Testis (tissue), 3 donors: Measurements from ENCODE around the gene NCK1. TPM values are rescaled to one million over a fixed set of nuclear protein-coding genes. Genes with fewer than 3 reads are reported as not detected.

Experiments used
- DNase-seq: peaks from one replicate; pipeline ENCODE4 v3.0.0-alpha.2; 2019
- H3K27ac ChIP-seq, 2 donors: fragments of 200-600 bp; sonication (generic); one replicate each; pipeline ENCODE4 v1.5.1; 2019
- H3K27me3 ChIP-seq: fragments of 200-600 bp; sonication (generic); one replicate; pipeline ENCODE4 v1.5.1; 2019
- H3K36me3 ChIP-seq: fragments of 200-600 bp; sonication (generic); one replicate; pipeline ENCODE4 v1.5.1; 2017; ENCODE audit warnings: low read depth; ENCODE audit errors: missing control alignments
- H3K4me1 ChIP-seq: fragments of 200-600 bp; sonication (generic); one replicate; pipeline ENCODE4 v1.5.1; 2019
- H3K4me3 ChIP-seq, 2 donors: fragments of 200-600 bp; sonication (generic); one replicate each; pipeline ENCODE4 v1.5.1; 2017 to 2019
- H3K9me3 ChIP-seq: fragments of 200-600 bp; sonication (generic); one replicate; pipeline ENCODE4 v1.5.1; 2017
- CTCF ChIP-seq, 3 experiments: fragments of 450-650 bp in 2 of 3; fragments of 200-600 bp in 1 of 3; sonication (generic) in 1 of 3; IDR thresholded peaks; one replicate each; pipeline ENCODE4 v1.5.1; 2016 to 2019; ENCODE audit warnings: antibody characterized with exemption in 3 of 3, mild to moderate bottlenecking in 2 of 3, moderate library complexity in 1 of 3
- POLR2A ChIP-seq: fragments of 450-650 bp; IDR thresholded peaks from one replicate; pipeline ENCODE4 v1.6.1; 2017; ENCODE audit warnings: antibody characterized with exemption, mild to moderate bottlenecking, moderate library complexity
- WGBS, 2 donors: methylation state at CpG; one replicate each; pipeline ENCODE4 v1.1.5; 2018; 5-methylcytosine and 5-hydroxymethylcytosine counted together
- intact Hi-C: fragments of 100-400 bp; cut with DNase I; formaldehyde crosslinking; loops from one replicate; pipeline ENCODE4 v1.15.1; 2023; ENCODE audit warnings: low total_unique reads
- polyA plus RNA-seq: library from polyadenylated mRNA; stranded (reverse); fragments of 350-450 nt; fragmentation: Illumina TruSeq; extraction: RNeasy Lipid Tissue Mini Kit (QIAGEN cat#74804); gene quantifications from one replicate; pipeline ENCODE4 v1.2.3, GENCODE V29; 2014; ENCODE audit warnings: low read depth, low replicate concordance; ENCODE audit not compliant: insufficient read depth
- total RNA-seq, 2 donors: library from RNA; depleted of rRNA; stranded (reverse); fragments of >200 nt; gene quantifications; one replicate each; pipeline ENCODE4 v1.2.3, GENCODE V29; 2016

NCK1 gene
- total and polyA plus RNA-seq, 3 donors from 2014 or later: 31.1 to 45.0 (median 42.7) TPM

DNA sequence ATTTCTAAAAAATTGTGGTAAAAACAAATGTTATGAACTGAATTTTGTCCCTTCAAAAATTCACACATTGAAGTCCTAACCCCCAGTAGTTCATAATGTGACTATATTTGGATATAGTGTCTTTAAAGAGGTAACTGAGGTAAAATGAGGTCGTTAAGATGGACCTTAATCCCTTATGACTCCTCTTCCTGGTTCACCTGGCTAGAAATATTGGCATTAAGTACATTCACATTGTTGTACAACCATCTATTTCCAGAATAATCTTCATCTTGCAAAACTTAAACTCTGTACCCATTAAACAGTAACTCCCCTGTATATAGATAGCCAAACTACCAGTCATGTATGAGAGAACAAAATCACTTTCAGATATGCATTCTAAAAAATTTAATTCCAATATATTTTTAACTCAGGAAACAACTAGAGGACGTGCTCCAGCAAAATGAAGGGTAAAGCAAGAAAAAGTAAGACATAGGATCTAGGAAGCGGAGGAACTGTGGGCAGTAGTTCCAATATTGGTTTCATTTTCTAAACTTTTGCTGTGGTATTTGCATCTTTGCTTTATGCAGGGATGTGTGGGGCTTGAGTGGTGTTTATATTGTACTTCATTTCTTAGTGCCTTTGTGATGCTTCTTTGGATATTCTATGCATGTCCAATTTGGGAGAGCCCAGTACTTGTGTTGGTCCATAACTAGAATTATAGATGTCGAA is 59.0 kb downstream of the NCK1 start:
- Histone ChIP-seq H3K9me3 (no peaks in the 10 kb centered on the region), H3K36me3 (no peaks in the 10 kb centered on the region), H3K27me3 (no peaks in the 10 kb centered on the region), H3K4me3 (no peak overlapping the region), H3K4me1 (peaks cover 5% of the 10 kb centered on the region), H3K27ac (no peak overlapping the region)
- intact Hi-C loops: no loop called here
- no peak for DNase-seq
- WGBS, 2 donors: 92 to 95% methylated on average over 4 of the region's 4 CpGs
- TF ChIP-seq CTCF (IDR thresholded peaks at IDR 0.05) (no peak), POLR2A (no peak)

DNA sequence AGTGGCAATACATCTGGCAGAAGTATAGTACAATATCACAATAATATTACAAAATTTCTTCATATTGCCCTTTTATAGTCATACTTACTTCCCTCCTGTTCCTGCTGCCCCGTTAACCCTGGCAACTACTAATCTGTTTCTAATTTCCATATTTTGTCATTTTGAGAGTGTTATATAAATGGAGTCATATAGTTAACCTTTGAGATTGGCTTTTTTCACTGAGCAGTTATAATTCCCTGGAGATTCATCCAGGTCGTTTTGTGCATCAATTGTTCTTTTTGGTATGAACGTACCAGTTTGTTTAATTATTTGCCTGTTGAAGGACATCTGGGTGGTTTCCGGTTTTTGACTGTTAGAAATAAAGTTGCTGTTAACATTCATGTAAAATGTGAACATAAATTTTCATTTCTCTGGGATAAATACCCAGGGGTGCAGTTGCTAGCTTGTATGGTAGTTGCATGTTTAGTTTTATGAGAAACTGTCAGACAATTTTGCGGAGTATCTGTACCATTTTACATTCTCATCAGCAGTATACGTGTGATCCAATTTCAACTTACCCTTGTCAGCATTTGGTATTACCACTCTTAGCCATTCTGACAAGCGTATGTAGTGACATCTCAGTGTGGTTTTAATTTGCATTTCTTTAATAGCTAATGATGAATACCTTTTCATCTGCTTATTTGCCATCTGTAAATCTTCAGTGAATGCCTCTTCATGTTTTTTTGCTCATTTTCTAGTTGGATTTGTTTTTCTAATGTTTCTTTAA is 63.6 kb downstream of the NCK1 start:
- 73% methylated on average over 7 of the region's 7 CpGs for WGBS, 2 donors
- intact Hi-C loops: no loop called here
- Histone ChIP-seq H3K4me1 (no peaks in the 10 kb centered on the region), H3K4me3 (no peak overlapping the region), H3K27ac (no peak overlapping the region), H3K9me3 (no peaks in the 10 kb centered on the region), H3K36me3 (no peaks in the 10 kb centered on the region), H3K27me3 (no peaks in the 10 kb centered on the region)
- DNase-seq: no peak
- TF ChIP-seq POLR2A (no peak), CTCF (IDR thresholded peaks at IDR 0.05) (no peak)

- Histone ChIP-seq H3K27ac (no peak overlapping the region), H3K9me3 (no peaks in the 10 kb centered on the region), H3K36me3 (no peaks in the 10 kb centered on the region), H3K4me1 (peaks cover 2% of the 10 kb centered on the region), H3K4me3 (no peak overlapping the region), H3K27me3 (no peaks in the 10 kb centered on the region)
- no peak for DNase-seq
- TF ChIP-seq CTCF (IDR thresholded peaks at IDR 0.05) (no peak), POLR2A (no peak)
- intact Hi-C loops: no loop called here
Observed at GRCh38 chr3:136928240-136928639, 66.2 kb downstream of the NCK1 start.

GRCh38 chr3:136929977-136930670 is 68.1 kb downstream of the NCK1 start:
- H3K9me3 ChIP-seq: no peaks in the 10 kb centered on the region
- H3K27me3 ChIP-seq: no peaks in the 10 kb centered on the region
- 53 to 59% methylated on average over 4 of the region's 4 CpGs for WGBS, 2 donors
- intact Hi-C loops: no loop called here
- TF ChIP-seq POLR2A (no peak), CTCF (IDR thresholded peaks at IDR 0.05) (no peak)
- DNase-seq: peak; percentile 63
- H3K27ac ChIP-seq: no peak overlapping the region
- no peaks in the 10 kb centered on the region for H3K36me3 ChIP-seq
- H3K4me1 ChIP-seq: peaks cover 2% of the 10 kb centered on the region
- no peak overlapping the region for H3K4me3 ChIP-seq
